ENCODE results near the gene IQGAP3. TPM values are rescaled to one million over a fixed set of nuclear protein-coding genes. Genes with fewer than 3 reads are reported as not detected.

Gene IQGAP3
- polyA plus RNA-seq, 3 donors: 0.03 to 0.24 TPM; not detected in 1

DNA sequence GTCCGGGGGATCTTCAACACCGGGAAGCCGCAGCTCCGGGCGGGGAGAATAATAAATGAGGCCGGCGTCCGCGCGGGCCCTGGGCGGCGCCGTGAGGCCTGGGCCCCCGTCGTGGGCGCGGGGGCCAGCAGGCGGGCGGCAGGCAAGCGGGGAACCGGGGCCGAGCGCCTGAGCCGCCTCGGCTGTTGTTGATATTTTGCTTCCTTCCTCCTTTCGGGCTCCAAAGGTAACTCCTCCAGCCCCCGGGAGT, 71.9 kb downstream of the IQGAP3 start, which contains the start of gene MEF2D:
MEF2D (minus strand) TSS at position 233 of the 250 bp plus-strand sequence. CDS start 17,483 bp downstream, outside the sequence.
- H3K27me3 Mint-ChIP-seq (ENCODE audit: low read depth in 3 of 3): no peaks in the 10 kb centered on the region
- H3K27ac Mint-ChIP-seq: peak within 1 kb of the TSS; percentile 95 to 100 (median 99)
- H3K4me3 Mint-ChIP-seq: peak within 1 kb of the TSS; percentile 93 to 97
- H3K27me3 ChIP-seq (ENCODE audit: control insufficient read depth in 2 of 2, insufficient read depth in 2 of 2, low read length in 2 of 2): no peaks in the 10 kb centered on the region
- peaks cover 15 to 25% of the 10 kb centered on the region in 2 donors for H3K36me3 Mint-ChIP-seq
- peaks cover 69% of the 10 kb centered on the region for H3K4me1 Mint-ChIP-seq
- H3K9ac ChIP-seq (ENCODE audit: insufficient read depth, low read length, poor library complexity, severe bottlenecking): peak within 1 kb of the TSS; percentile 98
- peak within 1 kb of the TSS; percentile 94 to 98 for H3K27ac ChIP-seq (ENCODE audit: low read depth in 1 of 2, low read length in 2 of 2)
- WGBS (ENCODE audit: insufficient coverage): 0% methylated on average over 24 of the region's 27 CpGs
- no peaks in the 10 kb centered on the region for H3K36me3 ChIP-seq (replicated peaks in 1 of 2; ENCODE audit: control insufficient read depth in 1 of 2, insufficient read depth in 2 of 2, low read length in 2 of 2)
- H2AFZ ChIP-seq (ENCODE audit: insufficient read depth, low read depth, low read length, poor library complexity, severe bottlenecking): no peak within 1 kb of the TSS
- peaks cover 78% of the 10 kb centered on the region for H3K79me2 ChIP-seq (ENCODE audit: insufficient read depth, low read length)
- no peak for DNase-seq
- H3K9me3 ChIP-seq (replicated peaks in 1 of 2; ENCODE audit: control insufficient read depth in 1 of 2, insufficient read depth in 1 of 2, low read length in 2 of 2): no peaks in the 10 kb centered on the region
- H4K20me1 ChIP-seq (ENCODE audit: insufficient read depth, low read length): peaks cover 50% of the 10 kb centered on the region
- H3K4me2 ChIP-seq (replicated peaks; ENCODE audit: extremely low read depth, low read length, poor library complexity, severe bottlenecking): peak within 1 kb of the TSS; percentile 96
- peaks cover 0 to 3% (median 0%) of the 10 kb centered on the region in 7 donors for H3K9me3 Mint-ChIP-seq
- TF ChIP-seq, protein P1, sequence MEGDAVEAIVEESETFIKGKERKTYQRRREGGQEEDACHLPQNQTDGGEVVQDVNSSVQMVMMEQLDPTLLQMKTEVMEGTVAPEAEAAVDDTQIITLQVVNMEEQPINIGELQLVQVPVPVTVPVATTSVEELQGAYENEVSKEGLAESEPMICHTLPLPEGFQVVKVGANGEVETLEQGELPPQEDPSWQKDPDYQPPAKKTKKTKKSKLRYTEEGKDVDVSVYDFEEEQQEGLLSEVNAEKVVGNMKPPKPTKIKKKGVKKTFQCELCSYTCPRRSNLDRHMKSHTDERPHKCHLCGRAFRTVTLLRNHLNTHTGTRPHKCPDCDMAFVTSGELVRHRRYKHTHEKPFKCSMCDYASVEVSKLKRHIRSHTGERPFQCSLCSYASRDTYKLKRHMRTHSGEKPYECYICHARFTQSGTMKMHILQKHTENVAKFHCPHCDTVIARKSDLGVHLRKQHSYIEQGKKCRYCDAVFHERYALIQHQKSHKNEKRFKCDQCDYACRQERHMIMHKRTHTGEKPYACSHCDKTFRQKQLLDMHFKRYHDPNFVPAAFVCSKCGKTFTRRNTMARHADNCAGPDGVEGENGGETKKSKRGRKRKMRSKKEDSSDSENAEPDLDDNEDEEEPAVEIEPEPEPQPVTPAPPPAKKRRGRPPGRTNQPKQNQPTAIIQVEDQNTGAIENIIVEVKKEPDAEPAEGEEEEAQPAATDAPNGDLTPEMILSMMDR (IDR thresholded peaks at IDR 0.05): no peak
- H3K4me1 ChIP-seq (ENCODE audit: control insufficient read depth in 1 of 2, insufficient read depth in 2 of 2, low read length in 2 of 2): peaks cover 76 to 83% of the 10 kb centered on the region in 2 donors
- H3K4me3 ChIP-seq (replicated peaks in 1 of 3; ENCODE audit: low read depth in 2 of 3, low read length in 3 of 3): peak within 1 kb of the TSS; percentile 96 to 99 (median 98)
- intact Hi-C loops (cut with micrococcal nuclease): loop anchor here in 1 of 2 donors (5.0 to 10.0 kb wide), 3 partner anchors 52 to 247 kb away; partner anchors contain the start of genes ISG20L2 and METTL25B

- peak overlapping the region; percentile 96 to 99 (median 98) for H3K4me3 ChIP-seq (replicated peaks in 1 of 3; ENCODE audit: low read depth in 2 of 3, low read length in 3 of 3)
- peaks cover 55% of the 10 kb centered on the region for H4K20me1 ChIP-seq (ENCODE audit: insufficient read depth, low read length)
- H3K27ac ChIP-seq (ENCODE audit: low read depth in 1 of 2, low read length in 2 of 2): peak overlapping the region; percentile 94 to 98
- no peaks in the 10 kb centered on the region for H3K27me3 ChIP-seq (ENCODE audit: control insufficient read depth in 2 of 2, insufficient read depth in 2 of 2, low read length in 2 of 2)
- Mint-ChIP-seq H3K4me3 (peak overlapping the region; percentile 93 to 97), H3K36me3 (peaks cover 19 to 30% of the 10 kb centered on the region in 2 donors), H3K9me3 (peaks cover 0 to 3% (median 0%) of the 10 kb centered on the region in 7 donors), H3K27ac (peak overlapping the region; percentile 89 to 99 (median 96)), H3K27me3 (ENCODE audit: low read depth in 3 of 3) (no peaks in the 10 kb centered on the region), H3K4me1 (peaks cover 72% of the 10 kb centered on the region)
- H3K9ac ChIP-seq (ENCODE audit: insufficient read depth, low read length, poor library complexity, severe bottlenecking): peak overlapping the region; percentile 98
- peaks cover 83% of the 10 kb centered on the region for H3K79me2 ChIP-seq (ENCODE audit: insufficient read depth, low read length)
- intact Hi-C loops (cut with micrococcal nuclease): loop anchor here (5.0 to 10.0 kb wide), 5 partner anchors 48 to 247 kb away; partner anchors contain the start of genes ISG20L2 (in 1 of the 2) and METTL25B (in 1 of the 2)
- peaks cover under 1 to 4% of the 10 kb centered on the region in 2 donors for H3K36me3 ChIP-seq (replicated peaks in 1 of 2; ENCODE audit: control insufficient read depth in 1 of 2, insufficient read depth in 2 of 2, low read length in 2 of 2)
- H3K9me3 ChIP-seq (replicated peaks in 1 of 2; ENCODE audit: control insufficient read depth in 1 of 2, insufficient read depth in 1 of 2, low read length in 2 of 2): no peaks in the 10 kb centered on the region
- DNase-seq: no peak
- peaks cover 78 to 86% of the 10 kb centered on the region in 2 donors for H3K4me1 ChIP-seq (ENCODE audit: control insufficient read depth in 1 of 2, insufficient read depth in 2 of 2, low read length in 2 of 2)
- TF ChIP-seq, protein P1 (IDR thresholded peaks at IDR 0.05): no peak
- H3K4me2 ChIP-seq (replicated peaks; ENCODE audit: extremely low read depth, low read length, poor library complexity, severe bottlenecking): peak overlapping the region; percentile 96
- 0% methylated on average over 25 of the region's 51 CpGs for WGBS (ENCODE audit: insufficient coverage)
- no peak overlapping the region for H2AFZ ChIP-seq (ENCODE audit: insufficient read depth, low read depth, low read length, poor library complexity, severe bottlenecking)
Observed at GRCh38 chr1:156499842-156500542, 72.4 kb downstream of the IQGAP3 start.
